SU-DHL-6 (cell line): ENCODE data around the gene CLDN4.

ENCODE experiments used
- H2AFZ ChIP-seq: fragments of 200-600 bp; sonication (generic); 2 replicates; pipeline ENCODE4 v1.6.1; 2014; ENCODE audit warnings: low read depth, mild to moderate bottlenecking, moderate library complexity, mixed read lengths, antibody characterized with exemption, low read length; ENCODE audit not compliant: severe bottlenecking
- H3F3A ChIP-seq: fragments of 200-600 bp; shearing (Covaris generic); 2 replicates; pipeline ENCODE4 v1.6.0; 2016; ENCODE audit warnings: antibody characterized with exemption, mild to moderate bottlenecking; ENCODE audit not compliant: insufficient read depth
- H3K27ac ChIP-seq: fragments of 200-600 bp; sonication (generic); 2 replicates; pipeline ENCODE4 v1.5.1; 2016; ENCODE audit warnings: low read depth, mild to moderate bottlenecking, low read length, moderate library complexity, mixed read lengths
- H3K27me3 ChIP-seq: fragments of 200-600 bp; sonication (generic), shearing (Covaris generic); 2 replicates; pipeline ENCODE4 v1.6.0; 2014; ENCODE audit warnings: mild to moderate bottlenecking, low read length
- H3K36me3 ChIP-seq: fragments of 200-600 bp; sonication (generic); 2 replicates; pipeline ENCODE4 v1.6.1; 2014; ENCODE audit warnings: mild to moderate bottlenecking, low read length, mixed read lengths
- H3K4me2 ChIP-seq: fragments of 300-600, 200-600 bp; shearing (Covaris generic), sonication (generic); 2 replicates; pipeline ENCODE4 v1.6.0; 2014; ENCODE audit warnings: low read length, low read depth, mild to moderate bottlenecking; ENCODE audit not compliant: poor library complexity, severe bottlenecking
- H3K4me3 ChIP-seq: fragments of 200-600 bp; sonication (generic); 2 replicates; pipeline ENCODE4 v1.5.1; 2014; ENCODE audit warnings: antibody characterized with exemption, low read length, mild to moderate bottlenecking, mixed read lengths; ENCODE audit not compliant: insufficient read depth, poor library complexity, severe bottlenecking
- H3K79me2 ChIP-seq: fragments of 200-600 bp; sonication (generic); 2 replicates; pipeline ENCODE4 v1.6.1; 2014; ENCODE audit warnings: mild to moderate bottlenecking, low read length, moderate library complexity; ENCODE audit not compliant: insufficient read depth
- H3K9ac ChIP-seq: fragments of 200-600 bp; sonication (generic); 2 replicates; pipeline ENCODE4 v1.7.0; 2014; ENCODE audit warnings: mild to moderate bottlenecking, low read length
- H3K9me2 ChIP-seq: fragments of 200-600 bp; sonication (generic); replicated peaks from 2 replicates; pipeline ENCODE4 v1.6.1; 2014; ENCODE audit warnings: low read length; ENCODE audit not compliant: insufficient read depth
- H3K9me3 ChIP-seq: fragments of 200-600 bp; sonication (generic); 2 replicates; pipeline ENCODE4 v1.6.1; 2014; ENCODE audit warnings: low read length, mixed read lengths; ENCODE audit not compliant: insufficient read depth
- H4K20me1 ChIP-seq: fragments of 200-600 bp; sonication (generic); 2 replicates; pipeline ENCODE4 v1.6.1; 2014; ENCODE audit warnings: low read depth, mild to moderate bottlenecking, antibody characterized with exemption, low read length, moderate library complexity, mixed read lengths
- EZH2phosphoT487 ChIP-seq: fragments of 200-600 bp; sonication (generic), shearing (Covaris generic); conservative IDR thresholded peaks from 2 replicates; pipeline ENCODE4 v1.6.1; 2018; ENCODE audit warnings: mild to moderate bottlenecking, antibody characterized with exemption, low read length, moderate library complexity, mixed read lengths
- TF ChIP-seq, protein P1 (sequence below): fragments of 200-600 bp; sonication (generic); IDR thresholded peaks from one replicate; pipeline ENCODE4 v1.5.1; 2017; ENCODE audit warnings: antibody characterized with exemption, mild to moderate bottlenecking, low read length, moderate library complexity; ENCODE audit not compliant: insufficient read depth, poor library complexity, severe bottlenecking

Gene CLDN4

DNA sequence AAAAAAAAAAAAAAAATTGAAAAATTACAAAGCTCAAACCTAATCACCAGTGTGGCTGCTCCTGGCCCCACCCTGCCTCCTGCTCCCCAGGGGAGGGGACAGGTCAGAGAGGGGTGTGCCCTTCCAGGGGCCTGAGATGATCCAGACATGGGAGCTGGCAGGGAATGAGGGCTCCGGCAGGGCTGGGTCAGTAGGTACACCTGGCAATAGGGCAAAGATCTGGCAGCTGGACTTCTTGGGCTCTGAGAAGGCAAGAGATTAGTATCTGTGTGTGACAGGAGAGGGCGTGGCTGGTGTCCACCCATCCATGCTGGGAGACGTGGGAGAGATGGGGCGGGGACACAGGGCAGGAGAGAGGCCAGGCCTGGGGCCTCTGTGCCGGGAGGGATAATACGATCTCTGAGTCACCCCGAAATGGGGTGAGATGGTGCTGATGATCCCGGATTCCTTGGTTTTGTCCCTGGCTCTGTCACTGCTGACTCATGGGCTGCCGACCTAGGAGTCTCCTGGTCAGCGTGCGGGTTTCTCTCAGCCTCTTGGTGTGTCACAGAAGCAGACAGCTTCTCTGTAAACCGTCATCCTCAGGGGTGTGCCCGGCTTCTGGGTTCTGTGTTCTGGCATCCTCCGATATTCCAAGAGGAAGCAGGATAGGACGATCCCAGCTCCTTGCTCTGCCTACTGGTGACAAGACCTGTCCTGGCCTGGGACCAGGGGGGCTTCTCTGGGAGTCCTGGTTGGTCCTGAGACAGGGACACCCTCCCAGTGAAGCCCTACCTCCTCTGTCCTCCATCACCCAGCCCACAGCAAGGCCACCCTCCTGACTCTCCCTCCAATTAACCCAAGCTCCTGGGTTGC lies 8.2 kb upstream of the CLDN4 start:
- Histone ChIP-seq H3K9ac (no peak overlapping the region), H3K27ac (no peak overlapping the region), H3K9me2 (no peaks in the 10 kb centered on the region), H3K36me3 (no peaks in the 10 kb centered on the region), H3F3A (no peaks in the 10 kb centered on the region), H3K9me3 (no peaks in the 10 kb centered on the region), H3K27me3 (no peaks in the 10 kb centered on the region), H3K4me2 (no peak overlapping the region), H3K79me2 (no peaks in the 10 kb centered on the region), H3K4me3 (no peak overlapping the region), H2AFZ (no peak overlapping the region), H4K20me1 (no peaks in the 10 kb centered on the region)
- no peak for TF ChIP-seq EZH2phosphoT487
- TF ChIP-seq, protein P1, sequence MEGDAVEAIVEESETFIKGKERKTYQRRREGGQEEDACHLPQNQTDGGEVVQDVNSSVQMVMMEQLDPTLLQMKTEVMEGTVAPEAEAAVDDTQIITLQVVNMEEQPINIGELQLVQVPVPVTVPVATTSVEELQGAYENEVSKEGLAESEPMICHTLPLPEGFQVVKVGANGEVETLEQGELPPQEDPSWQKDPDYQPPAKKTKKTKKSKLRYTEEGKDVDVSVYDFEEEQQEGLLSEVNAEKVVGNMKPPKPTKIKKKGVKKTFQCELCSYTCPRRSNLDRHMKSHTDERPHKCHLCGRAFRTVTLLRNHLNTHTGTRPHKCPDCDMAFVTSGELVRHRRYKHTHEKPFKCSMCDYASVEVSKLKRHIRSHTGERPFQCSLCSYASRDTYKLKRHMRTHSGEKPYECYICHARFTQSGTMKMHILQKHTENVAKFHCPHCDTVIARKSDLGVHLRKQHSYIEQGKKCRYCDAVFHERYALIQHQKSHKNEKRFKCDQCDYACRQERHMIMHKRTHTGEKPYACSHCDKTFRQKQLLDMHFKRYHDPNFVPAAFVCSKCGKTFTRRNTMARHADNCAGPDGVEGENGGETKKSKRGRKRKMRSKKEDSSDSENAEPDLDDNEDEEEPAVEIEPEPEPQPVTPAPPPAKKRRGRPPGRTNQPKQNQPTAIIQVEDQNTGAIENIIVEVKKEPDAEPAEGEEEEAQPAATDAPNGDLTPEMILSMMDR = no peak

DNA sequence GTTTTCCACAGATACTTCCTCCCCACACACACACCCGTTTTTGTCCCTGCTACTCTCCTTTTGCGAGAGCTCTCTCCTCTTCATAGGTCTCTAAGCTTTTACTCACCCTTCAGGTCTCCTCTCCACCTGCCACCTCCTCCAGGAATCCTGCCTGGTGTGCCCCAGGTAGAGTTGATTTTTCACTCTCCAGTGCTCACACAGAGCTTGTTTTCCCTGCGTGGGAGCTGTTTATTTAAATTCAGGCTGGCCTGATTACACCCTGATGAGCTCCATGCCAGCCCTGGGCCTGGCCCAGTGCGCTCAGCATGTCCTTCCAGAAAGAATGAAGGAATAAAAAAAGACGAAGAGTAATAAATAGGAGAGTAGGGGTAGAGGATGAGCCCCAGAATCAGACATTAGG lies 7.5 kb upstream of the CLDN4 start:
- H3K27ac ChIP-seq = no peak overlapping the region
- no peaks in the 10 kb centered on the region for H3F3A ChIP-seq
- H3K79me2 ChIP-seq = no peaks in the 10 kb centered on the region
- H4K20me1 ChIP-seq = no peaks in the 10 kb centered on the region
- no peak overlapping the region for H3K4me3 ChIP-seq
- H3K9ac ChIP-seq = no peak overlapping the region
- H3K9me3 ChIP-seq = no peaks in the 10 kb centered on the region
- H3K9me2 ChIP-seq = no peaks in the 10 kb centered on the region
- TF ChIP-seq, protein P1 = no peak
- TF ChIP-seq EZH2phosphoT487 = no peak
- no peaks in the 10 kb centered on the region for H3K27me3 ChIP-seq
- no peak overlapping the region for H3K4me2 ChIP-seq
- no peaks in the 10 kb centered on the region for H3K36me3 ChIP-seq
- no peak overlapping the region for H2AFZ ChIP-seq

DNA sequence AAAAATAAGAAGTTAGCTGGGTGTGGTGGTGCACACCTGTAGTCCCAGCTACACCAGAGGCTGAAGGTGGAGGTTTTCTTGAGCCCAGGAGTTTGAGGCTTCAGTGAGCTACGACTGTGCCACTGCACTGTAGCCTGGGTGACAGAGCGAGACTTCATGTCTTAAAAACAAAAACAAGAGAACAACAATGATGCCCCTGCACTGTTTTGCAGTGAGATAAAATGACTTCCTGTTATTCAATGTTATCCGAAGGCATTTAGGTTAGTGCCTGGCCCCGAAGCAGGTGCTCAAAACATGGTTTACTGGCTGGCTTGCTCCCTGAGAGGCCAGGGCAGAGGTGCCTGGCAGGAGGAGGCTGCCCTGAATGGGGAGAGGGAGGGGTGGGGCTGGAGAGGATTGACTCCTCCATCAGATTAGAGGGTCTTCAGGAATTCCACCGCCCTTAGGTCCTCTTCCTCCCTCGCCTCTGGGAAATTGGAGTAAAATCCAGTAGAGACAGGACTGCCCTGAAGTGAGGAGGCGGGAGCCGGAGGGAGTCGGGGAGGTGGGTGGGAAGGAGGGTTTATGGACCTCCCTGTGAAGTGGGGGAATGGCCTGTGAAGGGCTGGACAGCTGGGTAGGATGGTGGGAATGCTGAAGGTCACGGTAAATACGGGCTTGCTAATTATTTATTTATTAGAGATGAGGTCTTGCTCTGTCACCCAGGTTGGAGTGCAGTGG lies 6.8 kb upstream of the CLDN4 start:
- TF ChIP-seq, protein P1 = no peak
- no peak for TF ChIP-seq EZH2phosphoT487
- Histone ChIP-seq H3K9ac (no peak overlapping the region), H3K4me3 (no peak overlapping the region), H3K27me3 (no peaks in the 10 kb centered on the region), H3K79me2 (no peaks in the 10 kb centered on the region), H3K9me2 (no peaks in the 10 kb centered on the region), H3K4me2 (no peak overlapping the region), H3F3A (no peaks in the 10 kb centered on the region), H3K27ac (no peak overlapping the region), H2AFZ (no peak overlapping the region), H3K36me3 (no peaks in the 10 kb centered on the region), H3K9me3 (no peaks in the 10 kb centered on the region), H4K20me1 (no peaks in the 10 kb centered on the region)
